Cortex of kidney (tissue), 1 donor: ENCODE measurements around the gene C5.
A peak's percentile ranks its signal among the peaks of the same experiment; 100 is the strongest.
"Not testable (repeated sequence)": the region's sequence is repeated elsewhere in the genome, so short reads cannot be mapped to it uniquely, and the experiment has no call there.

Experiments used
- DNase-seq: peaks from one replicate; lab custom pipeline; 2025; lab: John Stamatoyannopoulos, UW

Gene C5

DNA sequence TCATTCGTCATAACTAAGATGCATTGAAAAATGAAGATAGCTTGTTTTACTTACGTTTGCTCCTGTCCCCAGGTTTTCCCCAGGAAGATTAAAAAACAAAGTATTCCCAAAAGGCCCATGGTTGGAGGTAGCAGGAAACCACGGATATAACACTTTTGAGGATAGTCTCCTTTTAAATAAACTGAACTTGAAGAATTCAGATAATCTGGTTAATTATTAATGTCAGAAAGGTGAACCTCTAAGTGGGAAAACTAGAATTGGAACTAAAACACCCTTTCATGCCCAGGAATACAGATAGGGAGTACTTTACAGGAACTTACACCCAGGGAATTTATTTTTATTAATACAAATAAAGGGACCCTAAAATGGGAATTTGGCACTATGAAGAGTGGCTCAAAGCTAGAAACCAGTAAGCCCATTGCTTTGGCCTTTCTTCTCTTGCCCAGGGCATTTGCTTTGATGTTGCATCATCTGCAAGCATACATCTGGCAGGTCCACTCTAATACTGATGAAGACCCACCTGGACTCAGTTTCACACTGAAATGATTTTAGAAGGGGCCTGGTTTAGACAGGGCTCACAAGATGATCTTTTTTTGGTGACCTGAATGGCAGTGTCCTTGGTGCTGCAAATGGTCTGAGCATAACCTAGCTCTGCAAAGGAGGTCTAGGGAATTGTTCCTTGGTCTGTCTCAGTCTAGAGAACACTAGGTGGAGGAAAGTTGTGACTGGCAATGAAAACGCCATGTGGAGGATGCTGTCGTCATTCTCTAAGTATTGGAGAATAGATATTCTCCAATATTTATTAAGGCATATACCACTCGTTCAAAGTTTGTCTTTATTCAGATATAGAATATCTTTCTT lies at the start of gene C5:
Gene C5 (minus strand): TSS at position 148 of the 861 bp plus-strand sequence. CDS start 29 bp downstream, at position 119.
- no peak for DNase-seq

DNA sequence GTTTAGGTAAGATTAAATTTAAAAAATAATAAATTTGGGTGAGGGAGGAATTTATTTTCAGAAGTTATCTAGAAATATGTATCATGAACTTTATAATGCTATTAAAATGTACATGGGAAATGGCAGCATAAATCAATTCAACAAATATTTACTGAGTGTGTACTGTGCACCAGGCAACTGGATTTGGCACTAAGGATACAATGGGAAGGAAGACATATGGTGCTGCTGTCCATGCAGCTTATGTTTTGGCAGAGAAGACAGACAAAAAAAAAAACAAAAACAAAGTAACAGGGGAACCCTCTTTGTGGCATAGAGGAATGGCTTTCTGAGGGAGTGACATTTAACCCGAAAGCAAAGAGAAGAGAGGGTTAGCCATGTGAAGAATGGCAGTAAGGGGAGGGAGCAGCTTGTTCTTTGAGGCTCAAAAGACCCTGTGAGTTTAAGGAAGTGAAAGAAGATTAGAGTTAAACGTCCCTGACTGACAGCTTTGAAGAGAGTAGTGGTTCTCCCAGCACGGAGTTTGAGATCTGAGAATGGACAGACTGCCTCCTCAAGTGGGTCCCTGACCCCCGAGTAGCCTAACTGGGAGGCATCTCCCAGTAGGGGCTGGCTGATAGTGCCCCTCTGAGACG lies 48.6 kb upstream of the C5 start:
- DNase-seq: no peak

DNA sequence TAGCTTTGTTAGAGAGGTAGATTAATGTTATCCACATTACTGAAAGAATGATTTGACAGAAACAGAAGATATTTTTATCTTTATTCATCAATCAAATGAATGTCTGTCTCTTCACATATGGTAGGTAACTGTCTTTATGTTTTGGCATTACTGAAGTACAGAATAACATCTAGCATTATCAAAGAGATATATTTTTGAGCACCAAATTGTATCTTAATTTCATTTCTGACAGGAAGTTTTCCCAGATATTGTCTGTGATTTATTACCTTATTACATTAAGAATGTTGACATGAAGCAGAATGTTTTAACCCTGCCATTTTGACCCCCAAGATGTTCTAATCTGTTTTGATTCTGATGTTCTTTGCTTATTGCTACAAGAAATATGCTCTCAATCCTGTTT lies 45.0 kb upstream of the C5 start:
- no peak for DNase-seq

DNA sequence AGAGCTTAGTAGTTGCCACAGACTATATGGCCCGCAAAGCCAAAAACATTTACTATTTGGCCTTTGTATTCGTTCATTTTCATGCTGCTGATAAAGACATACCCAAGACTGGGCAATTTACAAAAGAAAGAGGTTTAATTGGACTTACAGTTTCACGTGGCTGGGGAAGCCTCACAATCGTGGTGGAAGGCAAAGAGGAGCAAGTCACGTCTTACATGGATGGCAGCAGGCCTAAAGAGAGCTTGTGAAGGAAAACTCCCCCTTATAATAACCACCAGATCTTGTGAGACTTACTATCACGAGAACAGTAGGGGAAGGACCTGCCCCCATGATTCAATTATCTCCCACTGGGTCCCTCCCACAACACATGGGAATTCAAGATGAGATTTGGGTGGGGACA lies 40.7 kb upstream of the C5 start:
- DNase-seq: not testable (repeated sequence)

DNA sequence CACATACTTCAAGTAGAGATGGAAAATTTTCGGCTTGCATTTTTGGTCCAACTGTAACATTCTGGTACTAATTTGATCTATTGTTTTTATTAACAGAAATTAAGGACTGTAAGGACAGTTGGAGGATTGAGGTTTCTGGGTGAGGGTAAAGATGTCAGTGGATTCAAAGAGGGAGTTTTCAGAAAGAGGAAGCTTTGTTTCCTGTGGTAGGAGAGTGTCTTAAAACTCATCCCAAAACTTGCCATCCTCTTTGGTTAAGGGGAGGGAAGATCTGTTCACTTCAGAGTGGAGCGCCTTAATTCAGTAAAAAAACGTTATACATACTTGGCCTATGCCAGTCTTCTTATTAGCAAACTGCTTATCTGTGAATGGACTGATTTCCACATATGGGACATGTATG lies 38.5 kb upstream of the C5 start:
- no peak for DNase-seq

DNA sequence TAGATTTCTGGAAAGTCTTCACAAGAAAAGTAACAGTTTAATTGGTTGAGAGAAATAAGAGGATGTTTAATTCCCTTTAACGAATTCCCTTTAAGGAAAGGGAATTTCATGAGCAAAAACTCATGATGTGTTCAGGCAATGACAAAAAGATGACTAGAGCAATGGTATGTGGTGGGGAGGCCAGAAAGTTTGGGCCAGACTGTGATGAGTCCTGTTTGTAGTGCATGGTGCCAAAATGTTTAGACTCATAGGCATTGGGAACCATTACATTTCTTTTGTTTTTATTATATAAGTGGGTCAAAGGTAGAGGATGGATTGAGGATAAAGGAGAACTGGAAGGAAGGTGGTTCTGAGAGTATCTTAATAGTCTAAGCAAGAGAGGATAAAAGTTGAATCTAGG lies 35.6 kb upstream of the C5 start:
- no peak for DNase-seq

DNA sequence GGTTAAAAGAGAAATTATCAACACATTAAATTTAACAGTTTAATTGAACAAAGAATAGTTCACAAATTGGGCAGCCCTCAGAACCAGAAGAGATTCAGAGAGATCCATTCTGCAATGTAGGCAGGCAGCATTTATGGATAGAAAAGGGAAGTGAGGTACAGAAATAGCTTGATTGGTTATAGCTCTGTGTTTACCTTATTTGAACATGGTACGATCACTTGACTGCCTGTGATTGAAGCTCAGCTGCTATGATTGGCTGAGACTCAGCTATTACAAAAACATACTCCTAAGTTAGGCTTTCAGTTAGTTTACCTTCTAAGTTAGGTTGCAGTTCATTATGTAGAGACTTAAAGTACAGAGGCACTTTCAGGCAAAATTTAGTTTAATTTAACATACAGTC lies 32.0 kb upstream of the C5 start:
- DNase-seq: no peak

DNA sequence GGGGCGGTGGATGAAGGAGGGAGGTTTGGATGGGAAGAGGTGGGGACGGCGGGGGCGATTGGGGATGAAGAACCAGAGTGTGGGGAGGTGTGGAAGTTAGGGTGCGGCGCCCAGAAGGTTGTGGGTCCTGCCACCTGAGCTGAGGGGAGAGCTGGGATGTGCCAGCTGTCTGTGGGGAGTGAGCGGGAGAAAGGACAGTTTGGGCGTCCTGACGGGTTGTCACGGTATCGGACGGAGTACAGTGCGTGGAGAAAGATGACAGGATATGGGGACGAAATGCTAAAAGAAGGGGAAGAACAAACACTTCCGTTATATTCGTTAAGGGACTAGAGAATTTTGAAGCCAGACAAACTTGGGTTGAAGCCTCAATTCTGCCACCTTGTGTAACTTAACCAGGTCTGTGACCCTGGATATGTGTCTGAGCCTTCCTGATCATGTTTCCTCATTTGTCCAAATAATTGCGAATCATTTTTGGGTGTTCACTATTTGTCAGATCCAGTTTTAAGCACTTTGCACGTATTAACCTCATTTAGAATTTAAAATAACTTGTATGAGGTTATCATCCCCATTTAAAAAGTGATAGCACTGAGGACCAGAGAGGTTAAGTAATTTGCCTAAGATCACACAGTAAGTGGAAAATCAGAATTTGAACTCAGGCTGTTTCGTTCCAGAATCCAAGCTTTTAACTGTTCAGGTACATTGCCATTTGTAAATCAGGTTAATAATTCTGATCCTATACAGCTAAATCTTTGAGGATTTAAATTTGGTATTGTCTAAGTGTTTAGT lies 25.4 kb upstream of the C5 start:
- no peak for DNase-seq

DNA sequence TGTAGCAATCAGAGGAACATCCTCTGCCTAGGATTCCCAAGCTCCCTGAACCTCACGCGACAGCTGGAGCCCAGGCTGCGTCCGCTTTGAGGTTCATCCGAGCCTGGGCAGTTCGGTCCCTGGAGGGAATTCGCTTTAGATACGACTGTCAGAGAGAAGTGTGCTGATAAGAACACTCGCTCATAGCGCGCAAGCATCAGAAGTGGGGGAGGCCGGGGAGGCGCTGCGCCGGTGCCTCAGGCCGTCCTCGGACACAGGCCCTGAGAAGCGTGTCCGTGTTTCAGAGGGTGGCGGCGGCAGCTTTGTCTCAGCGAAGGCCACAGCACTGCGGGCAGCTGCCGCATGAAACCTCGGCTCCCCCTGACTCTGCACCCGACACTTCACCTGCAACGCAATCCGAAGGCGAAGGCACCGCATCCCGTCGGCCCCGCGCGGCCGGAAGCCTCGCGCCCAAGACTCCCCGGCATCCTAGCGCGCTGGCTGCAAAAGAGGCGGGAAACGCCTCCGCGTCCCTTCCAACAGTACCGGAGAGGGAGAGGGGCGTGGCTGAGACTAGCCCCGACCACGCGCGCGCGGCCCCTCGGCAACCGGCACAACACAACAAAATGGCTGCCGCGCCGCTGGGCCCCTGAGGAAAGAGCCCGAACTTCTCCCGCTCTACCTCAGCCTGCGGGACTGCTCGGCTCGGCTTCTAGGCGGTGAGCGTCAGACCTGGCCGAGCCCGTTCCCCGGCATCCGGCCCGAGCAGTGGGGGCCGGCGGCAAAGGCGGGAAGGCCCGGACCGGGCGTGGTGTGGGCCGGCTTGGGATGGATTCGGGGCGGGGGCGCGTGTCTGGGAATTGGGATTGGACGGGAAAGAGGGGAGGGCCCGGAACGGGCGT lies 24.5 kb upstream of the C5 start, which contains the start of gene CNTRL:
Gene CNTRL (plus strand): TSS at position 586 of the 881 bp plus-strand sequence. CDS start 13,372 bp downstream, outside the sequence.
- DNase-seq: peak; percentile 14

DNA sequence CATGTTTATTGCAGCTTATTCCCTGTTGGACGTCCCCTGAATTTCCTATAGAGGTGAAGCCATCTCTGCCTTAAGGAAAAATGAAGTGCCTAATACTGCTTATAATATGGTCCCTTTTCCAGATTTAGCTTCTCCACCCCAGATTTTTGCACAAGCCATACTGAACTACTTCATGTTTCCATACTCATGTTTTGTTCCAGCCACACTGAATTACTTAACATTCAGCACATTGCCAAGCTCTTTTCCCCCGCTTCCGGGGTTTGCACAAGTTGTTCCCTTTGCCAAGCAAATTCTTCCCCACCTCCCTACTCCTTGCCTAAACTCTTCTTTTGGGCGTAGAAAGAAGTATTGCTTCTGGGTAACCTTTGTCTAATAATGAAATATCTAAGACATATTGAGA lies 23.0 kb upstream of the C5 start:
- DNase-seq: no peak

DNA sequence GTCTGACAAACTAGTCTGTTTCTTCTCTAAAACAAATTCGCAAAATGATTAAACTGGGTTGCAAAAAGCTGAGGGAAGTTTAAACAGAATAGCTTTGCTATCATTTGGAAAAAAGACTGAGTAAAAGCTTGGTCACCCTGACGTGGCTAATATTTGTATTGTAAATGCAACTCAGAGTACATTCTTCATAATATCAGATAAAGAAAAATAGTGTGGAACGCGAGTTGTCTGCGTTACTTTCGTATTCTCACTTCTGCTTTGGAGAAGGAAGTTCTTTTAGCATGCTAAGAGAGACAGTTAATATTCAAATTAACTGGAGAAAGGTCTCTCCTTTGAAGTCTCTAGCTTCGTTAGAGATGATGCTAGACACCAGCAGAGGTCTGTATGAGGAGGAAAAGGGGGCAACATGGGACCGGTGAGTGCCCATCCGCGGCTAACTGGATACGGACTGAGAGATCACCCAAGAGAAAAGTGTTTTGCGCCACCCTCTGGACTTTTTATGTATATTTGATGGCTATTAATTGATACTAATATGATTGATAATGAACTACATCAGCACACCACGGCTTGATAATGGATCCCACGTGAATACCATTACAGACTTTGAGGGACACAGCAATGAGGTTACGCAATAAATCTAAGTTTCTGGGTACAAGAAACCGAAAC lies 21.8 kb upstream of the C5 start:
- DNase-seq: no peak

DNA sequence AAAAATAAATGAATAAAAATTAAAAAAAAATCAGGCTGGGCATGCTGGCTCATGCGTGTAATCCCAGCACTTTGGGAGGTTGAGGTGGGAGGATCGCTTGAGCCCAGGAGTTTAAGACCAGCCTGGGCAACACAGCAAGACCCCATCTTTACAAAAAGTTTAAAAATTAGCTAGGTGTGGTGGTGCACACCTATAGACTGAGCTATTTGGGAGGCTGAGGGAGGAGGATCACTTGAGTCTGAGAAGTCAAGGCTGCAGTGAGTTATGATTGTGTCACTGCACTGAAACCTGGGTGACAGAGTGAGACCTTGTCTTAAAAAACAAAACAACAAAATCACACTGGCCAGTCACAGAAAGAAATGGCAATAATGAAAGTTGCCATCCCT lies 21.3 kb upstream of the C5 start:
- DNase-seq: no peak

DNA sequence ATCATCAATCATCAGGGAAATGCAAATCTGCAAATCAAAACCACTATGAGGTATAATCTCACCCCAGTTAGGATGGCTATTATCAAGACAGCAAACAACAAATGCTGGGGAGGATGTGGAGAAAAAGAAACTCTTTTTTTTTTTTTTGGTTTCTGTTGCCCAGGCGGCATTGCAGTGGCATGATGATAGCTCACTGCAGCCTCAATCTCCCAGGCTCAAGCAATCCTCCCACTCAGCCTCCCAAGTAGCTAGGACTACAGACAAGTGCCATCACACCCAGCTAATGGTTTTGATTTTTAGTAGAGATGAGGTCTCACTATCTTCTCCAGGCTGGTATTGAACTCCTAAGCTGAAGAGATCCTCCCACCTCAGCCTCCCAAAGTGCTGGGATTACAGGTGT lies 19.3 kb upstream of the C5 start:
- no peak for DNase-seq

DNA sequence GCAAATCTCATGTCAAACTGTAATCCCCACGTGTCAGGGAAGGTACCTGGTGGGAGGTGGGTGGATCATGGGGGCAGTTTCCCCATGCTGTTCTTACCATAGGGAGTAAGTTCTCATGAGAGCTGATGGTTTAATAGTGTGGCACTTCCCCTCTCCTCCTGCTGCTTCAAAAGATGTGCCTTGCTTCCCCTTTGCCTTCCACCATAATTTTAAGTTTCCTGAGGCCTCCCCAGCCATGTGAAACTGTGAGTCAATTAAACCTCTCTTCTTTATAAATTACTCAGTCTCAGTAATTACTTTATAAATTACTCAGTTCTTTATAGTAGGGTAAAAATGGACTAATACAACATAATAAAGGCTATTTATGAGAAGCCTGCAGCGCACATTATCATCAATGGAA lies 17.6 kb upstream of the C5 start:
- DNase-seq: no peak

DNA sequence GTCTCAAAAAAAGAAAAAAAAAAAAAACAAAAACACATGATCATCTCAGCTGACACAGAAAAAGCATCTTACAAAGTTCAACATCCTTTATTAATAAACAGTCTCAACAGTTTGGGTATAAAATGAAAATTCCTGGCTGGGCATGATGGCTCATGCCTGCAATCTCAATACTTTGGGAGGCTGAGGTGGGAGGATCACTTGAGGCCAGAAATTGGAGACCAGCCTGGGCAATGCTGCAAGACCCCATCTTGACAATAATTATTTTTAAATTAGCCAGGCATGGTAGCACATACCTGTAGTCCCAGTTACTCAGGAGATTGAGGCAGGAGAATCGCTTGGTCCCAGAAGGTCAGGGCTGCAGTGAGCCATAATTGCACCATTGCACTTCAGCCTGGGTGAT lies 16.8 kb upstream of the C5 start:
- DNase-seq: no peak

DNA sequence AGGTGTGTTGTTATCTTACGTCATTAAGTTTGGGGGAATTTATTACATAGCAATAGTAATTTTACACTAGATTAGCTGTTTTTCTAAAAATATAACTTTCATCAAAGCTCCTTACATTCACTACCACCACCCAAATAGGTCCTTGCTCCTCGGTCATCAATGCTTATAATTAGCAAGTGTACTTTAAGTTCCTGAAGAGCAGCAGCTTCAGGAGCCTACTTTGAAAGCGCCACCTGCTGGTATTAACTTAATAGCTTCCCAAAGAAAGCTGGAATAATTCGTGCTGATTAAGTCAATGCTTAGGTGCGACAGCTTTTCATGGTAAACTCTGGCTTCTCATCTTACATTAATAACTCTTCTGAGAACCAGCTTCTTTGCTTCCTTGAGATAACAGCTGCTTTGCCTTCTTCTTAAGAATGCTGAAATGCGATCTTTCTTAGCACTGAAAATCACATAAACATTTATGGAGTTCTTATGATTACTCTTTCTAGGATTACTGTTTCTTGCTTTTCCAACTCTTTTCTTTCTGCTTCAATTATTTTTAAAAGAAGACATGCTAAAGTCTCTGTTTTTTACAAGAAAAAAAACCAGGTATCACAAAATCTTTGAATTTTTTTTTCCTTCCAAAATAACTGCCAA lies 10.0 kb upstream of the C5 start:
- no peak for DNase-seq

DNA sequence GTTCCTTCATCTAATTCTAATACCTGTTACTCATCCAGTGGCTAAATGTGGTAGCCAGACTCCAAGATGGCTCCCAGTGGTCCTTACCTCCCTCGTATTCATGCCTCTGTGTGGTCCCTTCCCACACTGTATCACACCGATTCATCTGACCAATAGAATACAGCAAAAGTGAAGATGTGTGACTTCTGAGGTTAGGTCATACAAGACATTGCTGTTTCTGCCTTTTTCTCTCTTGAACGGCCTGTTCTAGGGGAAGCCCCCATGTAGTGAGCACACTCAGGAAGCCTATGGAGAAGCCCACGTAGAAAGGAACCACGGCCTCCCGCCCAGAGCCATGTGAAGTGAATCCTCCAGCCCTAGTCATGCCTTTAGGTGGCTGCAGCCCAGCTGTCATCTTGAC lies 9.4 kb upstream of the C5 start:
- DNase-seq: no peak

DNA sequence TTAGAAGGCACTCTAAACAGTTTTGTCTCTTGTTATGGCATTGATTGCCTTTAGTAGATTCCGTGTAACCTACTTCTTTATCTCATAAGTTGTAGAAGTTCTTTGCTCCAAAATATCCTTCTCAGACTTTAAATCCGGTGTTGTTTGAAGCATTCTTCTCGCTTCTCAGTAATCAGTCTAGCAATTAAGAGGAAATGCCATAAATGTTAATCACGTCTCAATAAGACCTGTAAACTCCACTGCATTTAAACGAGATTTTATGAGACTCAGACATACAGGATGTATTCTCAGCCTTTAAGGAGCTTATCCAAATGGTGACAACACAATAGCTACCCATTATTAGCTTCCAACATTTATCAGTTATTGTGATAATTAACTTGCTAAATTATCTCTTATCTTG lies 7.7 kb upstream of the C5 start:
- DNase-seq: no peak

DNA sequence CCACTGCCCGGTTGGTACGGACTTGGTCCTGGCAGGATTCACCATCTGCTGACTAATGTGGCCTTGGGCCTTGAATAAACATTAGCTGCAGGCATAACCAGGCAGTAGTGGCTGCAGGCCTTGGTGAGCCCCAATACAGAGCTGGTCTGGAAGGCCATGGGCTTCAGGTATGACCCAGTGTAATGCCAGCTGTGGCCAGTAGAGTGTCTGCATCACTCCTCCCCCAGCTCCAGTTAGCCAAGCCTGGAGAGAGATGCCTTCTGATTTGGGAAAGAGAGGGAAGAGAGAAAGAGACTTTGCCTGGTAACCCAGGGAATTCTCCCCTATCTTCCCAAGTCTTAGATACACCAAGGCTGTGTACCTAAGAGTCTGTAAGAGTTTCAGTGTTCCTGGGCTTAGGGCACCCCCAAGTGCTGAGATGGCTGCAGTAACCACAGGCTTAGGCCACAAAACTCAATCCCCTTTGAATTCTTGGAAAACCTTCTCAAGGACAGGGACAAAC lies 5.6 kb upstream of the C5 start:
- no peak for DNase-seq

DNA sequence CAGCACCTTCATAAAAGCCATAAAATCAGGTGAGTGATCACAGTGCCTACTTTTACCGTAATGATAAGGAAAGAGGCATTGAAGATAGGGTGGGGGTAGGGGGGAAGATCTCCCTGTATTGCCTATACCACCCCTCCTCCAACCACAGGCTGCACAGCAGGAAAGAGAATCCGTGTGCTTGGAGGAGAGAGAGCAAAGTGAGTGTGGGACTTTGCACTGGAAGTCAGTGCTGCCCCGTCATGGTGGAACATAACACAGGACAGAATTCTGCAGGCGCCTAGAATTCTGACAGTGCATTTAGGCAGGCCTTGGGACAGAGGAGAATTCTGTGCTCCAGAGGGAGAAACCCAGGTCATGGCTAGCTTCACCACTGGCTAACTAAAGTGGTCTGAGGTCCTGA lies 3.5 kb upstream of the C5 start:
- no peak for DNase-seq

DNA sequence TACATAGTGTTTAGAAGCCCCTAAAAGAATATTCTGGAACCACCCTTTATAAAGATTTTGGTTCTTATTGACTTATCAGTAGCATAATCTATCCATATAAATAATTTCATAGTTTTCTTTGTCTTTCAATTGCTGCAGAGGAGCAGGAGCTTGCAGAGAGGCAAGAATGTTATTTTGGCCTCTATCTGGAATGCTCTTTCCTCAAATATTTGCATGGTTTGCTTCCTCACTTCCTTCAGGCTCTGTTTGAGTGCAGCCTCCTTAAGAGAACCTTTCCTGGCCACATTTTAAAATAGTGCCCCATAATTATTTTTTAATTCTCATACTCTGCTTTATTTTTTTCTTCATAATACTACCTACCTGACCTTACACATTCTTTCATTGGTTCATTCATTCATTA lies 1.5 kb downstream of the C5 start:
- DNase-seq: no peak
